IMR-90 (cell line): ENCODE measurements around the gene KIF6. TPM values are rescaled to one million over a fixed set of nuclear protein-coding genes. Genes with fewer than 3 reads are reported as not detected.

Experiments
- ATAC-seq: fragments of 200-7000 bp; cut with Tn5 transposase; 2 replicates; pipeline ENCODE4 v1.9.1; 2020; ENCODE audit warnings: low read depth, mild to moderate bottlenecking, moderate library complexity
- BruUV-seq: library from RNA; stranded (reverse); fragments of 400-500 nt; replicated peaks from 2 replicates; lab custom pipeline; 2021; lab: Mats Ljungman, UMichigan
- CTCF ChIA-PET: fragments of 300-600 bp; formaldehyde crosslinking; extraction: SDS; loops from one replicate; lab custom pipeline; 2021; ENCODE audit warnings: antibody characterized with exemption; lab: Yijun Ruan, JAX
- POLR2A ChIA-PET: fragments of 300-600 bp; sonication (Branson Sonifier 250); formaldehyde crosslinking; loops from one replicate; lab custom pipeline; 2022; ENCODE audit warnings: antibody characterized with exemption; ENCODE audit not compliant: unreplicated experiment; lab: Charles Lee
- DNase-seq: peaks from one replicate; pipeline ENCODE4 v3.0.0; 2013
- H2AFZ ChIP-seq: replicated peaks from 2 replicates; pipeline ENCODE3; 2013; ENCODE audit warnings: low read length, mild to moderate bottlenecking; ENCODE audit not compliant: poor library complexity
- H2AK5ac ChIP-seq: 2 replicates; pipeline ENCODE4 v1.6.1; 2013; ENCODE audit warnings: low read depth, low read length, inconsistent platforms
- H2AK9ac ChIP-seq: replicated peaks from 2 replicates; pipeline ENCODE3; 2013; ENCODE audit warnings: mild to moderate bottlenecking, low read depth, low read length, moderate library complexity; ENCODE audit not compliant: poor library complexity
- H2BK120ac ChIP-seq: 2 replicates; pipeline ENCODE4 v1.6.1; 2013; ENCODE audit warnings: low read depth, low read length, inconsistent platforms
- H2BK15ac ChIP-seq: 3 replicates; pipeline ENCODE4 v1.6.1; 2013; ENCODE audit warnings: low read depth, low read length, inconsistent platforms
- H2BK20ac ChIP-seq: 2 replicates; pipeline ENCODE4 v1.6.1; 2013; ENCODE audit warnings: low read depth, mild to moderate bottlenecking, inconsistent platforms, low read length, moderate library complexity
- H2BK5ac ChIP-seq: 2 replicates; pipeline ENCODE4 v1.6.1; 2013; ENCODE audit warnings: mild to moderate bottlenecking, low read depth, low read length, inconsistent platforms; ENCODE audit not compliant: poor library complexity, severe bottlenecking
- H3K14ac ChIP-seq: replicated peaks from 2 replicates; pipeline ENCODE4 v1.6.1; 2013; ENCODE audit warnings: low read depth, low read length, inconsistent platforms
- H3K18ac ChIP-seq: 2 replicates; pipeline ENCODE4 v1.6.1; 2013; ENCODE audit warnings: low read depth, low read length, control low read depth
- H3K23ac ChIP-seq: 2 replicates; pipeline ENCODE4 v1.6.1; 2013; ENCODE audit warnings: low read depth, low read length, inconsistent platforms
- H3K27ac ChIP-seq: 2 replicates; pipeline ENCODE4 v1.5.1; 2013; ENCODE audit warnings: mild to moderate bottlenecking, control low read depth, low read length; ENCODE audit not compliant: insufficient read depth
- H3K27me3 ChIP-seq: 2 replicates; pipeline ENCODE4 v1.6.1; 2013; ENCODE audit warnings: low read length; ENCODE audit not compliant: control insufficient read depth, insufficient read depth
- H3K36me3 ChIP-seq: 2 replicates; pipeline ENCODE4 v1.6.1; 2013; ENCODE audit warnings: low read length, mixed read lengths; ENCODE audit not compliant: control insufficient read depth, insufficient read depth
- H3K4ac ChIP-seq: 2 replicates; pipeline ENCODE4 v1.6.1; 2013; ENCODE audit warnings: low read depth, low read length, inconsistent platforms
- H3K4me1 ChIP-seq: 2 replicates; pipeline ENCODE4 v1.6.1; 2013; ENCODE audit warnings: low read length, mixed read lengths; ENCODE audit not compliant: control insufficient read depth, insufficient read depth
- H3K4me2 ChIP-seq: 2 replicates; pipeline ENCODE4 v1.6.1; 2013; ENCODE audit warnings: low read depth, mild to moderate bottlenecking, control low read depth, low read length, moderate library complexity
- H3K4me3 ChIP-seq: 2 replicates; pipeline ENCODE4 v1.5.1; 2013; ENCODE audit warnings: low read depth, mild to moderate bottlenecking, control low read depth, low read length, moderate library complexity; ENCODE audit not compliant: insufficient read depth
- H3K56ac ChIP-seq: 2 replicates; pipeline ENCODE4 v1.6.1; 2013; ENCODE audit warnings: low read length, inconsistent platforms; ENCODE audit not compliant: insufficient read depth; ENCODE audit errors: extremely low read depth
- H3K79me1 ChIP-seq, 2 experiments: 2 replicates each; pipeline ENCODE4 v1.6.1; 2013; ENCODE audit warnings: low read length in 2 of 2, inconsistent platforms in 1 of 2, low read depth in 1 of 2
- H3K9ac ChIP-seq: 2 replicates; pipeline ENCODE4 v1.6.1; 2013; ENCODE audit warnings: low read depth, low read length, control low read depth
- H3K9me1 ChIP-seq: 2 replicates; pipeline ENCODE4 v1.6.1; 2013; ENCODE audit warnings: low read length, inconsistent platforms; ENCODE audit not compliant: insufficient read depth
- H3K9me3 ChIP-seq: 2 replicates; pipeline ENCODE4 v1.6.1; 2013; ENCODE audit warnings: low read length; ENCODE audit not compliant: control insufficient read depth, insufficient read depth
- H4K20me1 ChIP-seq: 2 replicates; pipeline ENCODE4 v1.6.1; 2013; ENCODE audit warnings: low read length, inconsistent platforms; ENCODE audit not compliant: insufficient read depth
- H4K5ac ChIP-seq: 2 replicates; pipeline ENCODE4 v1.6.1; 2013; ENCODE audit warnings: mild to moderate bottlenecking, low read depth, low read length, control low read depth
- H4K8ac ChIP-seq, 2 experiments: 2 replicates each; pipeline ENCODE4 v1.6.1; 2013; ENCODE audit warnings: low read depth in 2 of 2, low read length in 2 of 2, control low read depth in 1 of 2, inconsistent platforms in 1 of 2
- H4K91ac ChIP-seq: 2 replicates; pipeline ENCODE4 v1.6.1; 2013; ENCODE audit warnings: low read depth, low read length, inconsistent platforms; ENCODE audit not compliant: insufficient read depth
- BHLHE40 ChIP-seq: fragments of 150-350 bp; IDR thresholded peaks from 2 replicates; pipeline ENCODE4 v1.6.1; 2016; ENCODE audit warnings: mild to moderate bottlenecking, low read depth, low read length
- CEBPB ChIP-seq: IDR thresholded peaks from 2 replicates; pipeline ENCODE4 v1.6.1; 2012; ENCODE audit warnings: low read depth, low read length, improper control_type of control experiment
- CHD1 ChIP-seq: IDR thresholded peaks from 2 replicates; pipeline ENCODE4 v1.6.1; 2012; ENCODE audit warnings: low read depth, low read length, improper control_type of control experiment
- CTCF ChIP-seq: conservative IDR thresholded peaks from 2 replicates; pipeline ENCODE4 v1.5.1; 2012; ENCODE audit warnings: mild to moderate bottlenecking, low read depth, low read length, improper control_type of control experiment
- ELK1 ChIP-seq: fragments of 150-350 bp; IDR thresholded peaks from 2 replicates; pipeline ENCODE4 v1.6.1; 2016; ENCODE audit warnings: low read depth, mild to moderate bottlenecking, low read length, moderate library complexity, borderline replicate concordance
- MAZ ChIP-seq: IDR thresholded peaks from 2 replicates; pipeline ENCODE4 v1.6.1; 2012; ENCODE audit warnings: low read depth, mild to moderate bottlenecking, low read length, improper control_type of control experiment, moderate library complexity, borderline replicate concordance
- MXI1 ChIP-seq: IDR thresholded peaks from 2 replicates; pipeline ENCODE4 v1.6.1; 2012; ENCODE audit warnings: low read depth, mild to moderate bottlenecking, low read length, moderate library complexity, borderline replicate concordance
- NFE2L2 ChIP-seq: fragments of 150-350 bp; IDR thresholded peaks from 2 replicates; pipeline ENCODE4 v1.6.1; 2016; ENCODE audit warnings: low read depth, mild to moderate bottlenecking, low read length
- RFX5 ChIP-seq: IDR thresholded peaks from 2 replicates; pipeline ENCODE4 v1.8.0; 2012; ENCODE audit warnings: low read depth, mild to moderate bottlenecking, low read length, moderate library complexity
- SMC3 ChIP-seq: fragments of 150-350 bp; IDR thresholded peaks from 2 replicates; pipeline ENCODE4 v1.6.1; 2016; ENCODE audit warnings: low read depth, mild to moderate bottlenecking, antibody characterized with exemption, low read length, moderate library complexity
- WGBS, 2 experiments: methylation state at CpG; one replicate each; pipeline versions ENCODE4 v1.1.5 to v1.1.7; 2013; ENCODE audit warnings: missing lambda C conversion rate in 2 of 2; ENCODE audit not compliant: insufficient read length in 1 of 2; ENCODE audit errors: extremely low coverage in 2 of 2; 5-methylcytosine and 5-hydroxymethylcytosine counted together
- dilution Hi-C: fragments of 300-500 bp; cut with HindIII; formaldehyde crosslinking; loops from one replicate; pipeline ENCODE4 v1.14.3; 2018; ENCODE audit warnings: low sequenced_read_pairs; ENCODE audit not compliant: unreplicated experiment
- in situ Hi-C: fragments of 300-500 bp; cut with MboI; formaldehyde crosslinking; loops from 3 replicates; pipeline ENCODE4 v1.14.3; 2019; ENCODE audit warnings: low sequenced_read_pairs, inconsistent platforms, mixed read lengths
- intact Hi-C: fragments of 100-400 bp; cut with micrococcal nuclease; formaldehyde crosslinking; loops from 2 replicates; pipeline ENCODE4 v1.10.0; 2022
- polyA plus RNA-seq, 3 experiments: library from polyadenylated mRNA; depleted of rRNA; stranded (reverse); fragments of >200 nt; gene quantifications; 2 replicates each; pipeline ENCODE4 v1.2.3, GENCODE V29; 2012; ENCODE audit warnings: low replicate concordance in 1 of 3
- total RNA-seq: library from RNA; depleted of rRNA; stranded (reverse); fragments of >200 nt; gene quantifications from 2 replicates; pipeline ENCODE4 v1.2.3, GENCODE V29; 2012

KIF6 gene
- total and polyA plus RNA-seq, 2 of the 4 experiments (the other 2 are of a cell fraction), result under 0.01 to 0.10 TPM

GRCh38 chr6:39365281-39366074, 359.7 kb downstream of the KIF6 start:
- Histone ChIP-seq H4K20me1 (no peaks in the 10 kb centered on the region), H3K23ac (no peak overlapping the region), H2BK120ac (no peak overlapping the region), H3K9ac (no peak overlapping the region), H2BK5ac (no peak overlapping the region), H4K8ac (no peak overlapping the region), H2BK20ac (no peak overlapping the region), H3K27me3 (no peaks in the 10 kb centered on the region), H3K9me3 (no peaks in the 10 kb centered on the region), H3K56ac (no peak overlapping the region), H4K5ac (no peak overlapping the region), H3K27ac (no peak overlapping the region), H3K9me1 (no peaks in the 10 kb centered on the region), H3K36me3 (no peaks in the 10 kb centered on the region), H3K4me2 (no peak overlapping the region), H2AK5ac (no peak overlapping the region), H2BK15ac (no peak overlapping the region), H3K14ac (no peak overlapping the region), H3K79me1 (no peaks in the 10 kb centered on the region), H2AFZ (peak overlapping the region; percentile 17), H2AK9ac (no peak overlapping the region), H3K4me3 (no peak overlapping the region), H4K91ac (no peak overlapping the region), H3K4ac (no peak overlapping the region), H3K4me1 (no peaks in the 10 kb centered on the region; the same call in 1 of the 2 replicates), H3K18ac (no peak overlapping the region)
- intact Hi-C loops (no loop called here), dilution Hi-C loops (no loop called here), in situ Hi-C loops (loop anchor here (10.0 to 25.0 kb wide), 3 partner anchors 519 to 1672 kb away; partner anchors contain the start of genes TSPO2 and UNC5CL)
- ChIA-PET POLR2A (no interaction called here), CTCF (no interaction called here)
- DNase-seq (peak; percentile 38), ATAC-seq (no peak)
- no peak for TF ChIP-seq CTCF
- TF ChIP-seq ELK1, result no peak
- TF ChIP-seq NFE2L2, result no peak
- TF ChIP-seq RFX5, result no peak
- TF ChIP-seq SMC3, result no peak
- TF ChIP-seq BHLHE40, result no peak
- no peak for TF ChIP-seq MAZ
- no peak for TF ChIP-seq MXI1
- TF ChIP-seq CHD1, result no peak
- TF ChIP-seq CEBPB, result no peak
- WGBS, 2 experiments, result 93% methylated on average over 3 of the region's 13 CpGs; no CpG with 5 or more reads in 1 of the 2 experiments
- BruUV-seq, result no TSS peak
